Gastroesophageal sphincter (tissue), 3 donors: ENCODE measurements around the gene LMOD3.

Source experiments
- CTCF ChIP-seq, 4 experiments: fragments of 200-600 bp in 2 of 4; fragments of 450-650 bp in 2 of 4; sonication (generic) in 1 of 4; IDR thresholded peaks; one replicate each; pipeline ENCODE4 v1.5.1; 2017 to 2019; ENCODE audit warnings: antibody characterized with exemption in 4 of 4, mild to moderate bottlenecking in 2 of 4, moderate library complexity in 2 of 4
- EP300 ChIP-seq: sonication (generic); formaldehyde crosslinking; IDR thresholded peaks from one replicate; pipeline ENCODE4 v1.6.1; 2017; ENCODE audit warnings: antibody characterized with exemption, mild to moderate bottlenecking

GRCh38 chr3:69162308-69162980, 40.0 kb upstream of the LMOD3 start:
- no peak for TF ChIP-seq CTCF (IDR thresholded peaks at IDR 0.05)
- TF ChIP-seq EP300: no peak
